Measurements from ENCODE around the gene IL4R. TPM values are rescaled to one million over a fixed set of nuclear protein-coding genes. Genes with fewer than 3 reads are reported as not detected.

Gene IL4R
- total RNA-seq, 1 donor from 2014 or later = 45.7 TPM

DNA sequence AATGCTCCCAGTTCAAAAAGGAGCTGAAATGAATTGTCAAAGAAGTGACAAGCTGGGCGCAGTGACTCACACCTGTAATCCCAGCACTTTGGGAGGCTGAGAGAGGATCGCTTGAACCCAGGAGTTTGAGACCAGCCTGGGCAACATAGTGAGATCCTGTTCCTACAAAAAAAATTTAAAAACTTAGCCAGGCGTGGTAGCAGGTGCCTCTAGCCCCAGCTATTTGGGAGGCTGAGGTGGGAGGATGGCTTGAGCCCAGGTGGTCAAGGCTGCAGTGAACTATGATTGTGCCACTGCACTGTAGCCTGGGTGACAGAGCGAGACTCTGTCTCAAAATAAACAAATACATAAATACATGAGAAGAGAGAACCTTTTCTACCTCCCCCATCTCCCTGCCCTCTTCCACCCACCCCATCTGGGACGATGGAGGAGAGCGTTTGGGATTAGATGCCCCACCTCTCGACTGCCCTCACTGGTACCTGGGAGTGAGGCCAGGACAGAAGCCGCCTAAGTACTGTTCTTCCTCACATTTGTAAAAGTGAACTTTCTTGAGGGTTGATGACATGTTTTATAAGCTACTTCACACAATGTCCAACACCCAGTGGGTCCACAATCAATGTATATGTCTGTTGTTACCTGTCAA is 2.4 kb downstream of the IL4R start:
- H3K4me3 Mint-ChIP-seq (ENCODE audit: unreplicated experiment) = no peak overlapping the region
- H3K4me1 Mint-ChIP-seq (ENCODE audit: unreplicated experiment) = peaks cover 33% of the 10 kb centered on the region
- peaks cover 10% of the 10 kb centered on the region for H3K27me3 Mint-ChIP-seq (ENCODE audit: unreplicated experiment)
- TF ChIP-seq CTCF (IDR thresholded peaks at IDR 0.05; ENCODE audit: unreplicated experiment) = no peak
- H3K36me3 Mint-ChIP-seq (ENCODE audit: low read depth, unreplicated experiment) = peaks cover 6% of the 10 kb centered on the region
- H3K27ac Mint-ChIP-seq (ENCODE audit: unreplicated experiment) = no peak overlapping the region
- no peaks in the 10 kb centered on the region for H3K9me3 Mint-ChIP-seq (ENCODE audit: unreplicated experiment)
- DNase-seq (ENCODE audit: low spot score) = no peak

DNA sequence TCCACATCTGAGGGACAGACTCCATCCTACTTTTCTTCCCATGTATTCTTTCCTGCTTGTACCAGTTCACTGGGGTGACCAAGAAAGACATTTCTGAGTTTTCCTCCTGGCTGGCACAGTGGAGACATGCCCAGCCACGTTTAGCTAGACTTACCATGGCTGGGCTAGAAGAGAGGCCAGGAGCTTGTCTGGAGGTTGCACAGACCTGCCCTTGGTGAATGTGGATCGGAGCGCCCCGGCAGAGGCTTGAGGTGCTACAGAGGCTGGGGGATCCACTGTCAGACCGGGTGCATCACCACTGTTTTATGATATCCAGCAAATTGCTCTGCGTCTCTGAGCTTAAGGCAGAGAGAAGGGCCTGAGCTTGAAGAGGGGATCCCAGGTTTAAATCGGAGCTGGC is 3.5 kb downstream of the IL4R start:
- Mint-ChIP-seq H3K4me1 (ENCODE audit: unreplicated experiment) (peaks cover 33% of the 10 kb centered on the region), H3K27ac (ENCODE audit: unreplicated experiment) (no peak overlapping the region), H3K27me3 (ENCODE audit: unreplicated experiment) (peaks cover 8% of the 10 kb centered on the region), H3K36me3 (ENCODE audit: low read depth, unreplicated experiment) (peaks cover 6% of the 10 kb centered on the region), H3K9me3 (ENCODE audit: unreplicated experiment) (no peaks in the 10 kb centered on the region), H3K4me3 (ENCODE audit: unreplicated experiment) (no peak overlapping the region)
- TF ChIP-seq CTCF (IDR thresholded peaks at IDR 0.05; ENCODE audit: unreplicated experiment) = no peak
- DNase-seq (ENCODE audit: low spot score) = no peak

- H3K27me3 Mint-ChIP-seq (ENCODE audit: unreplicated experiment) = peaks cover 8% of the 10 kb centered on the region
- H3K4me1 Mint-ChIP-seq (ENCODE audit: unreplicated experiment) = peaks cover 33% of the 10 kb centered on the region
- H3K9me3 Mint-ChIP-seq (ENCODE audit: unreplicated experiment) = no peaks in the 10 kb centered on the region
- peak overlapping the region; percentile 73 for H3K4me3 Mint-ChIP-seq (ENCODE audit: unreplicated experiment)
- peak overlapping the region; percentile 84 for H3K27ac Mint-ChIP-seq (ENCODE audit: unreplicated experiment)
- peaks cover 6% of the 10 kb centered on the region for H3K36me3 Mint-ChIP-seq (ENCODE audit: low read depth, unreplicated experiment)
- no peak for DNase-seq (ENCODE audit: low spot score)
- TF ChIP-seq CTCF (IDR thresholded peaks at IDR 0.05; ENCODE audit: unreplicated experiment) = no peak
Measured at GRCh38 chr16:27317738-27318391, 4.1 kb downstream of the IL4R start.

DNA sequence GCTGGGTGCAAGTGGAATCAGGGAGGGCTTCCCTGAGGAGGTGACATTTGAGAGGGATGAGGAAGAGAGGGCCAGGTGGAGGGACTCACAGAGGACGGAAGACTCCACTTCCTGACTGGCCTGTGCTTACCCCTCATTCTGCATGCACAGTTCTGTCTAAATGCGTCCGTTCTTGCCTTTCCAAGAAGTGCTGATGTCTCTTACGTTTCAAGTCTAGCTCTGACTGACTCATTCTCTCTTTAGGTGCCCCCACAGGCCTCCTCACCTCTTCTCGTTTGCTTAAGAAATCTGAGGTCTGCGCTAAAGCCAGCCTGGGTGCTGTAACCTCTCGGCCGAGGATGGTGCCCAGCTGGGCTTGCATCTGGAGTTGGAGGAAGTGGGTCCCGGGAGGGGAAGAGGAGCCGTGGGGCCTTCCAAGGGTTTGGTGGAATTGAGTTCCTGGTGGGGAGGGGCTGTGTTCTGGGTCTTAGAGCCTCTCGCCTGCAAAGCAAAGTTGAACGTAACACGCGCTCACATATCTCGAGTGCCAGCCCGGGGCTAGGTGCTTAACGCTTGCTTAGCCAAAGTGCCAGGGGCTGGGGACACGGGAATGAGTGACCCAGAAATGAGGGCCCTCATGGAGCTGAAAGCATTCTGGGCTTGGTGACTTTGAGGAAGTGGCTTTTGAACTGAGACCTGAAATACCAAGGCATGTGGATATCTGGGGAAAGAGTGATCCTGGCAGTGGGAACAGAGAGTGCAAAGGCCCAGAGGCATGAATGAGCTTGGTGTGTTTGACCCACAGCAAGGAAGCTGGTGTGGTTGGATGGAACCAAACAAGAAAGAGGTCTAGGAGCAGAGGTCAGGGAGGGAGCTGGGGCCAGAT is 4.8 kb downstream of the IL4R start:
- H3K36me3 Mint-ChIP-seq (ENCODE audit: low read depth, unreplicated experiment) = peaks cover 6% of the 10 kb centered on the region
- H3K9me3 Mint-ChIP-seq (ENCODE audit: unreplicated experiment) = no peaks in the 10 kb centered on the region
- H3K27me3 Mint-ChIP-seq (ENCODE audit: unreplicated experiment) = peaks cover 4% of the 10 kb centered on the region
- DNase-seq (ENCODE audit: low spot score) = peak; percentile 24
- H3K4me1 Mint-ChIP-seq (ENCODE audit: unreplicated experiment) = peaks cover 33% of the 10 kb centered on the region
- TF ChIP-seq CTCF (IDR thresholded peaks at IDR 0.05; ENCODE audit: unreplicated experiment) = no peak
- H3K4me3 Mint-ChIP-seq (ENCODE audit: unreplicated experiment) = peak overlapping the region; percentile 73
- H3K27ac Mint-ChIP-seq (ENCODE audit: unreplicated experiment) = peak overlapping the region; percentile 84
